Measurements from ENCODE around the gene ARPP19. TPM values are rescaled to one million over a fixed set of nuclear protein-coding genes. Genes with fewer than 3 reads are reported as not detected.
A peak's percentile ranks its signal among the peaks of the same experiment; 100 is the strongest.
"Not testable (repeated sequence)": the region's sequence is repeated elsewhere in the genome, so short reads cannot be mapped to it uniquely, and the experiment has no call there.

The ARPP19 gene
- total and polyA plus RNA-seq, 9 of the 15 experiments (the other 6 are each of a cell fraction or from before 2014, with no cell fraction given), result 33.3 to 102 (median 60.5) TPM

GRCh38 chr15:52574623-52575022 is 5.8 kb upstream of the ARPP19 start:
- POLR2A ChIA-PET; H3K4me2 ChIP-seq (ENCODE audit: insufficient read depth, low read length); H3K4me3 ChIP-seq; in situ Hi-C loops (cut with MboI); H3K9ac ChIP-seq (ENCODE audit: insufficient read depth in 1 of 2, low read depth in 2 of 2, low read length in 2 of 2); H2AFZ ChIP-seq (ENCODE audit: low read depth, low read length); CTCF ChIA-PET (ENCODE audit: low intra/inter-chr PET ratio); H3K9me3 ChIP-seq (replicated peaks; ENCODE audit: control insufficient read depth, insufficient read depth, low read depth, low read length); BruUV-seq (replicated peaks); intact Hi-C loops (cut with micrococcal nuclease); H3K36me3 ChIP-seq (ENCODE audit: control insufficient read depth, insufficient read depth, low read length); H3K79me2 ChIP-seq (ENCODE audit: control insufficient read depth, insufficient read depth, low read length); DNase-seq (ENCODE audit: extremely low read depth in 1 of 4, low spot score in 3 of 4); H4K20me1 ChIP-seq (replicated peaks; ENCODE audit: control insufficient read depth, insufficient read depth, low read length); H3K27me3 ChIP-seq (ENCODE audit: control insufficient read depth in 2 of 2, insufficient read depth in 2 of 2, low read length in 2 of 2); H3K4me1 ChIP-seq (replicated peaks in 1 of 2; ENCODE audit: control insufficient read depth in 2 of 2, insufficient read depth in 2 of 2, low read length in 2 of 2); H3K27ac ChIP-seq (ENCODE audit: extremely low read depth, low read depth, low read length); ATAC-seq; FAIRE-seq; H3K9me1 ChIP-seq (ENCODE audit: control insufficient read depth, insufficient read depth, low read length): not testable (repeated sequence)
- 12% methylated on average over 3 of the region's 3 CpGs for WGBS (ENCODE audit: insufficient coverage, low coverage, missing lambda C conversion rate)

- H3K27ac ChIP-seq (ENCODE audit: extremely low read depth, low read depth, low read length), result peak overlapping the region; percentile 90
- in situ Hi-C loops (cut with MboI) (no loop called here), intact Hi-C loops (cut with micrococcal nuclease) (loop anchor here (5.0 kb wide), 2 partner anchors 41 to 109 kb away; partner anchors contain the start of genes ATOSA and MYO5A)
- no peaks in the 10 kb centered on the region for H3K9me3 ChIP-seq (replicated peaks; ENCODE audit: control insufficient read depth, insufficient read depth, low read depth, low read length)
- peak; percentile 17 to 40 (median 24) for DNase-seq (ENCODE audit: extremely low read depth in 1 of 4, low spot score in 3 of 4)
- ATAC-seq, result peak; percentile 52
- H3K4me1 ChIP-seq (replicated peaks in 1 of 2; ENCODE audit: control insufficient read depth in 2 of 2, insufficient read depth in 2 of 2, low read length in 2 of 2), result peaks cover 10 to 13% of the 10 kb centered on the region in 2 experiments; a peak in 4 of 5 replicates
- H3K79me2 ChIP-seq (ENCODE audit: control insufficient read depth, insufficient read depth, low read length), result peaks cover 57% of the 10 kb centered on the region
- ChIA-PET CTCF (ENCODE audit: low intra/inter-chr PET ratio) (no interaction called here), POLR2A (interaction anchor here (1.0 kb wide), 1 partner anchor 11 kb away, joined by 4 read pairs; no protein-coding TSS in a partner anchor)
- peak overlapping the region; percentile 94 for H3K4me2 ChIP-seq (ENCODE audit: insufficient read depth, low read length)
- BruUV-seq (replicated peaks), result TSS peak; percentile 43
- peaks cover 2% of the 10 kb centered on the region; the same call in 1 of the 2 replicates for H4K20me1 ChIP-seq (replicated peaks; ENCODE audit: control insufficient read depth, insufficient read depth, low read length)
- WGBS (ENCODE audit: insufficient coverage, low coverage, missing lambda C conversion rate), result under 1% methylated on average over 23 of the region's 25 CpGs
- H2AFZ ChIP-seq (ENCODE audit: low read depth, low read length), result peak overlapping the region; percentile 99
- peak overlapping the region; percentile 97 to 99 for H3K9ac ChIP-seq (ENCODE audit: insufficient read depth in 1 of 2, low read depth in 2 of 2, low read length in 2 of 2)
- FAIRE-seq, result no peak
- H3K36me3 ChIP-seq (ENCODE audit: control insufficient read depth, insufficient read depth, low read length), result peaks cover 12% of the 10 kb centered on the region; the same call in 2 of the 3 replicates
- peak overlapping the region; percentile 69 for H3K4me3 ChIP-seq
- no peaks in the 10 kb centered on the region for H3K27me3 ChIP-seq (ENCODE audit: control insufficient read depth in 2 of 2, insufficient read depth in 2 of 2, low read length in 2 of 2)
- no peaks in the 10 kb centered on the region for H3K9me1 ChIP-seq (ENCODE audit: control insufficient read depth, insufficient read depth, low read length)
- TF ChIP-seq MAFG (tag; conservative IDR thresholded peaks at IDR 0.05) (no peak), MYC (IDR thresholded peaks at IDR 0.05; ENCODE audit: low read depth, low read length) (no peak), MYC (CRISPR knock-in tag; IDR thresholded peaks at IDR 0.05; ENCODE audit: borderline replicate concordance, low read depth) (0 out of 2 replicates have a peak, but pooled peaks have one; percentile 15), SAFB2 (IDR thresholded peaks at IDR 0.05; ENCODE audit: borderline replicate concordance, low read depth, low read length, severe bottlenecking) (no peak), TRIM24 (IDR thresholded peaks at IDR 0.05) (0 out of 4 replicates have a peak, but pooled peaks of 1 of the 2 experiments have one; percentile 12), PML (IDR thresholded peaks at IDR 0.05; ENCODE audit: low read length) (no peak), KLF16 (IDR thresholded peaks at IDR 0.05) (no peak), ZNF146 (CRISPR knock-in tag; IDR thresholded peaks at IDR 0.05; ENCODE audit: unreplicated experiment) (no peak), DACH1 (IDR thresholded peaks at IDR 0.05; ENCODE audit: partially characterized antibody) (no peak), ZNF347 (CRISPR knock-in tag; IDR thresholded peaks at IDR 0.05; ENCODE audit: low read depth) (no peak), ZNF41 (CRISPR knock-in tag; conservative IDR thresholded peaks at IDR 0.05) (no peak; the same call in 1 of the 2 replicates), ZNF561 (CRISPR knock-in tag; conservative IDR thresholded peaks at IDR 0.05) (no peak), TBP (optimal IDR thresholded peaks at IDR 0.05; ENCODE audit: low read depth, low read length) (peak; percentile 7), POLR2H (tag; IDR thresholded peaks at IDR 0.05; ENCODE audit: low read depth) (0 out of 2 replicates have a peak, but pooled peaks have one; percentile 9), MAX (CRISPR knock-in tag; IDR thresholded peaks at IDR 0.05) (no peak), CBFB (CRISPR knock-in tag; IDR thresholded peaks at IDR 0.05) (no peak)
Observed at GRCh38 chr15:52567871-52568600, 794 bp downstream of the ARPP19 start.
